DLD1 (cell line): Measurements from ENCODE around the gene MSS51.
"Not testable (repeated sequence)": the region's sequence is repeated elsewhere in the genome, so short reads cannot be mapped to it uniquely, and the experiment has no call there.

ENCODE experiments used
- in situ Hi-C: cut with HindIII; loops from 2 replicates; pipeline ENCODE4 v1.10.0; 2017; ENCODE audit warnings: low sequenced_read_pairs

The MSS51 gene

DNA sequence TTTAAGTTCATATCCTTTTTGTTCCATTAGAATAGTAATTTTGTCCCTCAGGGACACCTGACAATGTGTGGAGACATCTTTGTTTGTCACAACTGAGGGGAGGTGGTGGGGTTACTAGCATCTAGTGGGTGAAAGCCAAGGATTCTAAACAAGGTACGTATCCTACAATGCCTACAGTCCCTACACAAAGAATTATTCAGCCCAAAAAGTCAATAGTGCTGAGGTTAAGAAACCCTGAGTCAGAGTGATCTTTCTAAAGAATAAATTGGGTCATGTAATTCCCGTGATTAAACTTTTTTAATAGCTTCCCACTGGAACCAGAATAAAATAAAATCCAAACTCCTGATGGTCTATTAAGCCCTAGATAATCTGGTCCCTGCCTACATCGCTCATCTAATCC lies 16.8 kb downstream of the MSS51 start:
- in situ Hi-C loops: no loop called here

DNA sequence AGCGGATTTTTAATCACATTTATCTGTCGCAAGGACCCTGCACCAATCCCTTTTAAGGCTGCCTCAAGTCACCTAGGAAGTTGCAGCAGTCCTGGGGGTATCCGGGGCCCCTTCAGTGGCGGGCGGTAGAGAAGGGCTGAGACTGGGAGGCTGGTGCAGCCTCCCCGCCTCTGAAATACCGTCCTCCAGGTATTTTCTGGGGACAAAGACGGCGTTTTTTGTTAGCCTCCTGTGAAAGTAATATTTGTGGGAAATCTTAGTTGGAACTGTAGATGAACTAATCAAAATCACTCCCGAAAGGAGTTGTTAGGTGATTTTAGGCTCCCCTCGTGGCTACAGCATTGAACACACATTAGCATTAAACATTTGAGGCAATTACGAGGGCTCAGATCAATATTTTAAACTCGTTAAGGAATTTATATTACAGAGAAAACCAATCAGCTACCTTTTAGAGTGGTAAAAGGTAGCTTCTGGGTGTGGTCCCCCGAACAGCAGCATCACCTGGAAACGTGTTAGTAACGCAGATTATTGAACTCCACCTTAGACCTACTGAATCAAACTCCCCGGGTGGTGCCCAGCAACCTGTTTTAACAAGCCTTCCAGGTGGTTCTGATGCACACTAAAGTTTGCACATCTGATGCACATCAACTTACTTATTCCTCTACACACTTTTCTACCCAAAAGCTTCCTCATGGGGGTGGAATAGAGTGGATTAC lies 19.0 kb downstream of the MSS51 start:
- in situ Hi-C loops: no loop called here

DNA sequence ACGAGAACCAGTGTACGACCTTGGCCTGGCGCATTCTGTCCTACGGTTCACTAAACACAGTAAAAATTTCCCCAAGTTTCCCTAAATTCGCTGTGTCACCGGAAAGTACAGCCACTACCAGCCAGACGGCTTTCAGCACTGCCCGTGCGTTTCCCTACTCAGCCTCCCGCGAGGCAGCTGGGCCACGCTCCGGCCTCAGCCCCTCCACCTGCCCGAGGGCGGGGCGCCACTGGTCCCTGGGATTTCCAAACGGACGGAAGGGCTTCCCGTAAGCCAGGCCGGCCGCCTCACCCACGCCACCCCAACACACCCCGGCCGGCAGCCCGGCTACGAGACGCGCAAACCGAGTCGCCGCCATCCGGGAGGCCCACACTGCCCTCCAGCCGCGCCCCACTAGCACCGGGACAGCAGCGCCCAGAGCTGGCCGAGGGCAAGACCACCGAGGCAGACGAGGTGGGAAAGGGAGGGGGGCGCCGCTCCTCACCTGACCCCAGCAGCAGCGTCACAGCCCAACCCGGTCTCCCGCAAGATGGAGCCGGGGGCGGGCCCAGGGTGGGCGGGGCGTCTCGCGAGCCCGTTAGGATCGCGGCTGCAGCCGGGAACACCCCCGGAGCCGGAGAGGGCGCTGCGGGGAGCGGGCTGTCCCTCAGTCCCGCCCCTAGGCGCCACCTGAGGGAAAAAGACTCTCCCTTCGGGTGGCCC lies 19.7 kb downstream of the MSS51 start, which contains the start of gene ANXA7:
TSS of gene ANXA7 (minus strand) at position 531 of the 702 bp plus-strand sequence. CDS start 13,202 bp downstream, outside the sequence.
- in situ Hi-C loops: no loop called here

GRCh38 chr10:73413108-73413527 lies 20.2 kb downstream of the MSS51 start:
- in situ Hi-C loops: no loop called here

DNA sequence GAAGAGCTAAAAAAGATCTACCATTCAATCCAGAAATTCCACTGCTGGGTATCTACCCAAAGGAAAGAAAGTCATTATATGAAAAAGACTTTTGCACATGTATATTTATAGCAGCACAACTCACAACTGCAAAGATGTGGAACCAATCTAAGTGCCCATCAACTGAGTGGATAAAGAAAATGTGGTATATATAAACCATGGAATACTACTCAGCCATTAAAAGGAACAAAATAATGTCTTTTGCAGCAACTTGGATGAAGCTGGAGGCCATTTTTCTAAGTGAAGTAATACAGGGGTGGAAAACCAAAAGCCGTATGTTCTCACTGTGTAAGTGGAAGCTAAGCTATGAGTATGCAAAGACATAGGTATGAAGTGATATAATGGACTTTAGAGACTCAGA lies 22.5 kb downstream of the MSS51 start:
- in situ Hi-C loops: no loop called here

DNA sequence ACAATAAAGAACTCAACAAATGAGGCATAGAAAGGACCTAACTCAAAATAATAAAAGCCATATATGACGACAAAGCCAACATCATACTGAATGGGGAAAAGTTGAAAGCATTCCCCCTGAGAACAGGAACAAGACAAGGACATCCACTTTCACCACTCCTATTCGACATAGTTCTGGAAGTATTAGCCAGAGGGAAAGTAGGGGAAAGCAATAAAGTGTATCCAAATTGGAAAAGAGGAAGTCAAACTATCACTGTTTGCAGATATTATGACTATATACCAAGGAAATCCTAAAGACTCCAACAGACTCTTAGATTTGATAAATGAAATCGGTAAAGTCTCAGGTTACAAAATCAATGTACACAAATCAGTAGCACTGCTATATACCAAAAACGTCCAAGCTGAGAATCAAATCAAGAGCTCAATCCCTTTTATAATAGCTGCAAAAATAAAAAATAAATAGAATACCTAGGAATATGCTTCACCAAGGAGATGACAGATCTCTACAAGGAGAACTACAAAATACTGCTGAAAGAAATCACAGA lies 24.3 kb downstream of the MSS51 start:
- in situ Hi-C loops: no loop called here

DNA sequence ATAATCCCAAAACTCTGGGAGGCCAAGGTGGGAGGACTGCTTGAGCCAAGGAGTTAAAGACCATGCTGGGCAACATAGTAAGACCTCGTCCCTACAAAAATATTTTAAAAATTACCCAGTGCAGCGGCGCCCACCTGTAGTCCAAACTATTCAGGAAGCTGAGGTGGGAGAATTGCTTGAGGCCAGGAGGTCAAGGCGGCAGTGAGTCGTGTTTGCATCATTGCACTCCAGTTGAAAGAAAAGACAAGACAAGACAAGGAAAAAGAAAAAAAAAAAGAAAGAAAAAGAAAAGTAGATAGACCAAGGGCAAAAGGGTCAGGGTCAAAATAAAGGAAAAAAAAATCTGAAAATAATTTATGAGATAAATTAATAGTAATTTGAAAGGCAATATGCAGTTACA lies 25.3 kb downstream of the MSS51 start:
- in situ Hi-C loops: no loop called here

- in situ Hi-C loops: no loop called here
Observed at GRCh38 chr10:73407495-73407894, 25.9 kb downstream of the MSS51 start.

DNA sequence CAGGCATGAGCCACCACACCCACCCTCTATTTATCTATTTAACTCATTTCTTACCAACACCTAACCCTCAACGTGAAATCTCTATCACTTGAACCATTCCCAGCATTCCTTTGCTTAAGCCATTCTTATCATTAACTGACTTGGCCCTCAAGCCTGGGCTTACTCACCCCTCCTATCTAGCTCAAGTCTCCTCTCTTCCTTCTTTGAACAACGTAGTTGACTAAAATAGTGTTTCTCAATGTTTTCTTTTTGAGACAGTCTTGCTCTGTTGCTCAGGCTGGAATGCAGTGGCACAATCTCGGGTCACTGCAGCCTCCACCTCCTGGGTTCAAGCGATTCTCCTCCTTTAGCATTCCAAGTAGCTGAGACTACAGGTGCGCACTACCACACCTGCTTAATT lies 26.5 kb downstream of the MSS51 start:
- in situ Hi-C loops: no loop called here

- in situ Hi-C loops: no loop called here
Observed at GRCh38 chr10:73405556-73405955, 27.8 kb downstream of the MSS51 start.

GRCh38 chr10:73404690-73405089 lies 28.7 kb downstream of the MSS51 start:
- in situ Hi-C loops: no loop called here

DNA sequence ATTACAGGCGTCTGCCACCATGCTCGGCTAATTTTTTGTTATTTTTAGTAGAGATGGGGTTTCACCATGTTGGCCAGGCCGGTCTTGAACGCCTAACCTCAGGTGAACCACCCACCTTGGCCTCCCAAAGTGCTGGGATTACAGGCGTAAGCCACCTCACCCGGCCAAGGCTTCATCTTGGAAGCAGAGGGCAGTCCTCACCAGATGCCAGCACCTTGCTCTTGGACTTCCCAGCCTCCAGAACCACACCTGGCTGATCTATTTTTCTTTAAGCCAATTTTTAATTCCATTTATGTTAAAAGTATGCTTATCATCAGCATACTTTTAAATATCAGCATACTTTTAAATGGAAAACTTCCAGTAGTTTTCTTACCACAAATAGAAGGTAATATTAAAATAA lies 31.7 kb downstream of the MSS51 start:
- in situ Hi-C loops: no loop called here

GRCh38 chr10:73399063-73399462 lies 34.3 kb downstream of the MSS51 start:
- in situ Hi-C loops: no loop called here

GRCh38 chr10:73398024-73398423 lies 35.3 kb downstream of the MSS51 start:
- in situ Hi-C loops: no loop called here

DNA sequence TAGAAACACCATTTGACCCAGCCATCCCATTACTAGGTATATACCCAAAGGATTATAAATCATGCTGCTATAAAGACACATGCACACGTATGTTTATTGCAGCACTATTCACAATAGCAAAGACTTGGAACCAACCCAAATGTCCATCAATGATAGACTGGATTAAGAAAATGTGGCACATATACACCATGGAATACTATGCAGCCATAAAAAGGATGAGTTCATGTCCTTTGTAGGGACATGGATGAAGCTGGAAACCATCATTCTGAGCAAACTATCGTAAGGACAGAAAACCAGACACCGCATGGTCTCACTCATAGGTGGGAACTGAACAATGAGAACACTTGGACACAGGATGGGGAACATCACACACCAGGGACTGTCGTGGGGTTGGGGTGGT lies 39.0 kb downstream of the MSS51 start:
- in situ Hi-C loops: not testable (repeated sequence)

DNA sequence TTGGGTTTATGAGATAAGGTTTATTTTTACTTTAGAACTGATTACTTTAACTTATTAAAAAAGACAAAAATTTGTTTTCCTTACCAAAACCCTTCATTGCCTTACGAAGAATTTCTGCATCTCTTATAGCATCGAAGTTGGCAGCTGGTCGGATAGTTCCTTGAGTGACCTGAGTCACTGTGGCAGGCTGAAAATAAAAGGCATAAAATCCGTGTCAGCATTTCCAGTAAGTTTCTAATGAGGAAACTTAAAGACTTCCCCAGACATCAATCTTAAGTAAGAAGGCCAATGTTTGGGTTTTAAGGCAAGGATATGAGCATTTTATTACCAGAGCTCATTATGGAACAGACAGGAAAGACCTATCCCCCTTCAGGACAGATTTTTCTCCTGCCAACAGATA lies 45.1 kb downstream of the MSS51 start:
- in situ Hi-C loops: no loop called here

DNA sequence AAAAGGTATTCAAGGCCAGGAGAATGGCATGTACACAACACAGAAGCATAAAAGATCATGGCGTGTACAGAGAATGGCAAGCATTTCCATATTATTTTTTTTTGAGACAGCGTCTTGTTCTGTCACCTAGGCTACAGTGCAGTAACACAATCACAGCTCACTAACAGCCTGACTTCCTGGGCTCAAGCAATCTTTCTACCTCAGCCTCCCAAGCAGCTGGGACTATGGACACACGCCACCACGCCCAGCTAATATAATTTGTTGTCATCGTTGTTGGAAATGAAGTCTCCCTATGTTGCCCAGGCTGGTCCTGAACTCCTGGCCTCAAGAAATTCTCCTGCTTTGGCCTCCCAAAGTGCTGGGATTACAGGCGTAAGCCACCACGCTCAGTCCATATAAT lies 46.8 kb downstream of the MSS51 start:
- in situ Hi-C loops: no loop called here

- in situ Hi-C loops: no loop called here
Observed at GRCh38 chr10:73379064-73379748, 54.2 kb downstream of the MSS51 start.

GRCh38 chr10:73376679-73377078 lies 56.7 kb downstream of the MSS51 start:
- in situ Hi-C loops: no loop called here
